SK-N-SH treated with all-trans-retinoic acid at 6 μM for 48 hours (cell line): ENCODE results near the gene COL15A1.

Experiments used
- ATAC-seq: fragments of 200-7000 bp; cut with Tn5 transposase; 3 replicates; pipeline ENCODE4 v1.9.1; 2020; ENCODE audit warnings: mild to moderate bottlenecking, moderate library complexity
- ARNTL ChIP-seq: fragments of 450-650 bp; formaldehyde crosslinking; IDR thresholded peaks from 2 replicates; pipeline ENCODE4 v1.5.0; 2020; ENCODE audit warnings: low read depth, mild to moderate bottlenecking, moderate library complexity, borderline replicate concordance
- BACH2 ChIP-seq: fragments of 250-450 bp; sonication (Bioruptor Pico); IDR thresholded peaks from 2 replicates; pipeline ENCODE4 v1.9.0; 2021; ENCODE audit warnings: mild to moderate bottlenecking, borderline replicate concordance
- CSDC2 ChIP-seq: fragments of 250-450 bp; sonication (Bioruptor Pico); IDR thresholded peaks from 2 replicates; pipeline ENCODE4 v1.5.0; 2020; ENCODE audit warnings: mild to moderate bottlenecking, moderate library complexity
- ESRRG ChIP-seq: fragments of 250-450 bp; sonication (Bioruptor Pico); IDR thresholded peaks from 2 replicates; pipeline ENCODE4 v1.6.1; 2021; ENCODE audit warnings: mild to moderate bottlenecking
- ISL1 ChIP-seq: fragments of 250-450 bp; sonication (Bioruptor Pico); IDR thresholded peaks from 2 replicates; pipeline ENCODE4 v2.1.2; 2022; ENCODE audit warnings: mild to moderate bottlenecking, moderate library complexity
- OSR1 ChIP-seq: fragments of 250-450 bp; sonication (Bioruptor Pico); IDR thresholded peaks from 2 replicates; pipeline ENCODE4 v1.8.0; 2022; ENCODE audit warnings: moderate library complexity, mild to moderate bottlenecking, inconsistent platforms
- PPARA ChIP-seq: fragments of 250-450 bp; sonication (Bioruptor Pico); IDR thresholded peaks from 2 replicates; pipeline ENCODE4 v1.5.0; 2020; ENCODE audit warnings: mild to moderate bottlenecking, borderline replicate concordance
- RARB ChIP-seq: fragments of 250-450 bp; sonication (Bioruptor Pico); IDR thresholded peaks from 2 replicates; pipeline ENCODE4 v1.8.0; 2021; ENCODE audit warnings: mild to moderate bottlenecking, moderate library complexity
- SNAI2 ChIP-seq: fragments of 250-450 bp; sonication (Bioruptor Pico); IDR thresholded peaks from 2 replicates; pipeline ENCODE4 v1.5.0; 2020; ENCODE audit warnings: mild to moderate bottlenecking, moderate library complexity
- TCF4 ChIP-seq: fragments of 250-450 bp; sonication (Bioruptor Pico); IDR thresholded peaks from 2 replicates; pipeline ENCODE4 v1.8.0; 2021; ENCODE audit warnings: mild to moderate bottlenecking, moderate library complexity, borderline replicate concordance
- TOX ChIP-seq: fragments of 250-450 bp; sonication (Bioruptor Pico); IDR thresholded peaks from 2 replicates; pipeline ENCODE4 v1.8.0; 2021; ENCODE audit warnings: mild to moderate bottlenecking, moderate library complexity, borderline replicate concordance
- ZC3H10 ChIP-seq: fragments of 250-450 bp; sonication (Bioruptor Pico); IDR thresholded peaks from 2 replicates; pipeline ENCODE4 v1.5.1; 2021; ENCODE audit warnings: mild to moderate bottlenecking, moderate library complexity
- ZFP3 ChIP-seq: fragments of 250-450 bp; sonication (Bioruptor Pico); IDR thresholded peaks from 2 replicates; pipeline ENCODE4 v1.5.0; 2020; ENCODE audit warnings: mild to moderate bottlenecking, moderate library complexity
- ZFP30 ChIP-seq: fragments of 450-650 bp; formaldehyde crosslinking; IDR thresholded peaks from 2 replicates; pipeline ENCODE4 v1.5.0; 2022; ENCODE audit warnings: mild to moderate bottlenecking, moderate library complexity
- ZNF565 ChIP-seq: fragments of 450-650 bp; formaldehyde crosslinking; conservative IDR thresholded peaks from 2 replicates; pipeline ENCODE4 v1.5.0; 2020; ENCODE audit warnings: low read depth, mild to moderate bottlenecking, moderate library complexity
- ZNF70 ChIP-seq: fragments of 450-650 bp; formaldehyde crosslinking; IDR thresholded peaks from 2 replicates; pipeline ENCODE4 v1.5.0; 2020; ENCODE audit warnings: mild to moderate bottlenecking, moderate library complexity
- ZNF8 ChIP-seq: fragments of 450-650 bp; formaldehyde crosslinking; IDR thresholded peaks from 2 replicates; pipeline ENCODE4 v1.5.0; 2020; ENCODE audit warnings: mild to moderate bottlenecking, moderate library complexity
- TF ChIP-seq, protein P1 (sequence below): fragments of 250-450 bp; sonication (Bioruptor Pico); IDR thresholded peaks from 2 replicates; pipeline ENCODE4 v1.5.1; 2020; ENCODE audit warnings: low read depth, mild to moderate bottlenecking, moderate library complexity
- TF ChIP-seq, protein P2 (sequence below): fragments of 250-450 bp; sonication (Bioruptor Pico); IDR thresholded peaks from 2 replicates; pipeline ENCODE4 v1.8.0; 2020; ENCODE audit warnings: mild to moderate bottlenecking, moderate library complexity, borderline replicate concordance
- TF ChIP-seq, protein P3 (sequence below): fragments of 250-450 bp; sonication (Bioruptor Pico); IDR thresholded peaks from 2 replicates; pipeline ENCODE4 v1.5.0; 2020; ENCODE audit warnings: mild to moderate bottlenecking, moderate library complexity
- TF ChIP-seq, protein P4 (sequence below): fragments of 250-450 bp; sonication (Bioruptor Pico); IDR thresholded peaks from 2 replicates; pipeline ENCODE4 v1.5.1; 2021; ENCODE audit warnings: mild to moderate bottlenecking, moderate library complexity

The COL15A1 gene

DNA sequence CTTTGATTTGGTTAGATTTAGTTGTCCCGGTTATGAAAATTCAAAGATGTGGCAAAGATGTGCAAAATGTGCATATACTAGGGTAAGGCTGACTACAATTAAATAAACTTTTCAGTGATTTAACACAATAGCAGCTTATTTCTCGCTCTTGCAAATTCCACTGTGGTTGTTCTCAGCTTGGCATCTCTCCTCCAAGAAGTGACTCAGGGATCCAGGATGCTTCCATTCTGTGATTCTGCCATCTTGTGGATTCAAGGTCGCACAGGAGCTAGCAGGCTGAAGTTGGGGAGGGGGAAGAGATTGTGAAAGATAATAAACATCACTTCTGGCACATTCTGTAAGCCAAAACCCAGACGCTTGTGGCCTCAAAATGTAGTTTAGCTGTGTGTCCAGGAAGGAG is 101.1 kb downstream of the COL15A1 start:
- TF ChIP-seq OSR1 (CRISPR knock-in tag) (no peak), ZFP30 (CRISPR knock-in tag) (no peak), ESRRG (CRISPR knock-in tag) (no peak), ZC3H10 (CRISPR knock-in tag) (no peak), ARNTL (no peak), BACH2 (CRISPR knock-in tag) (no peak), ZNF70 (CRISPR knock-in tag) (no peak), TOX (CRISPR knock-in tag) (no peak), TCF4 (CRISPR knock-in tag) (no peak), ISL1 (CRISPR knock-in tag) (no peak), ZFP3 (CRISPR knock-in tag) (no peak), ZNF8 (CRISPR knock-in tag) (no peak), RARB (CRISPR knock-in tag) (no peak), CSDC2 (CRISPR knock-in tag) (no peak), SNAI2 (CRISPR knock-in tag) (no peak), PPARA (CRISPR knock-in tag) (no peak), ZNF565 (CRISPR knock-in tag) (no peak)
- TF ChIP-seq, protein P1, sequence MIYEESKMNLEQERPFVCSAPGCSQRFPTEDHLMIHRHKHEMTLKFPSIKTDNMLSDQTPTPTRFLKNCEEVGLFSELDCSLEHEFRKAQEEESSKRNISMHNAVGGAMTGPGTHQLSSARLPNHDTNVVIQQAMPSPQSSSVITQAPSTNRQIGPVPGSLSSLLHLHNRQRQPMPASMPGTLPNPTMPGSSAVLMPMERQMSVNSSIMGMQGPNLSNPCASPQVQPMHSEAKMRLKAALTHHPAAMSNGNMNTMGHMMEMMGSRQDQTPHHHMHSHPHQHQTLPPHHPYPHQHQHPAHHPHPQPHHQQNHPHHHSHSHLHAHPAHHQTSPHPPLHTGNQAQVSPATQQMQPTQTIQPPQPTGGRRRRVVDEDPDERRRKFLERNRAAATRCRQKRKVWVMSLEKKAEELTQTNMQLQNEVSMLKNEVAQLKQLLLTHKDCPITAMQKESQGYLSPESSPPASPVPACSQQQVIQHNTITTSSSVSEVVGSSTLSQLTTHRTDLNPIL: no peak
- TF ChIP-seq, protein P2, sequence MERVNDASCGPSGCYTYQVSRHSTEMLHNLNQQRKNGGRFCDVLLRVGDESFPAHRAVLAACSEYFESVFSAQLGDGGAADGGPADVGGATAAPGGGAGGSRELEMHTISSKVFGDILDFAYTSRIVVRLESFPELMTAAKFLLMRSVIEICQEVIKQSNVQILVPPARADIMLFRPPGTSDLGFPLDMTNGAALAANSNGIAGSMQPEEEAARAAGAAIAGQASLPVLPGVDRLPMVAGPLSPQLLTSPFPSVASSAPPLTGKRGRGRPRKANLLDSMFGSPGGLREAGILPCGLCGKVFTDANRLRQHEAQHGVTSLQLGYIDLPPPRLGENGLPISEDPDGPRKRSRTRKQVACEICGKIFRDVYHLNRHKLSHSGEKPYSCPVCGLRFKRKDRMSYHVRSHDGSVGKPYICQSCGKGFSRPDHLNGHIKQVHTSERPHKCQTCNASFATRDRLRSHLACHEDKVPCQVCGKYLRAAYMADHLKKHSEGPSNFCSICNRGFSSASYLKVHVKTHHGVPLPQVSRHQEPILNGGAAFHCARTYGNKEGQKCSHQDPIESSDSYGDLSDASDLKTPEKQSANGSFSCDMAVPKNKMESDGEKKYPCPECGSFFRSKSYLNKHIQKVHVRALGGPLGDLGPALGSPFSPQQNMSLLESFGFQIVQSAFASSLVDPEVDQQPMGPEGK (CRISPR knock-in tag): no peak
- TF ChIP-seq, protein P3, sequence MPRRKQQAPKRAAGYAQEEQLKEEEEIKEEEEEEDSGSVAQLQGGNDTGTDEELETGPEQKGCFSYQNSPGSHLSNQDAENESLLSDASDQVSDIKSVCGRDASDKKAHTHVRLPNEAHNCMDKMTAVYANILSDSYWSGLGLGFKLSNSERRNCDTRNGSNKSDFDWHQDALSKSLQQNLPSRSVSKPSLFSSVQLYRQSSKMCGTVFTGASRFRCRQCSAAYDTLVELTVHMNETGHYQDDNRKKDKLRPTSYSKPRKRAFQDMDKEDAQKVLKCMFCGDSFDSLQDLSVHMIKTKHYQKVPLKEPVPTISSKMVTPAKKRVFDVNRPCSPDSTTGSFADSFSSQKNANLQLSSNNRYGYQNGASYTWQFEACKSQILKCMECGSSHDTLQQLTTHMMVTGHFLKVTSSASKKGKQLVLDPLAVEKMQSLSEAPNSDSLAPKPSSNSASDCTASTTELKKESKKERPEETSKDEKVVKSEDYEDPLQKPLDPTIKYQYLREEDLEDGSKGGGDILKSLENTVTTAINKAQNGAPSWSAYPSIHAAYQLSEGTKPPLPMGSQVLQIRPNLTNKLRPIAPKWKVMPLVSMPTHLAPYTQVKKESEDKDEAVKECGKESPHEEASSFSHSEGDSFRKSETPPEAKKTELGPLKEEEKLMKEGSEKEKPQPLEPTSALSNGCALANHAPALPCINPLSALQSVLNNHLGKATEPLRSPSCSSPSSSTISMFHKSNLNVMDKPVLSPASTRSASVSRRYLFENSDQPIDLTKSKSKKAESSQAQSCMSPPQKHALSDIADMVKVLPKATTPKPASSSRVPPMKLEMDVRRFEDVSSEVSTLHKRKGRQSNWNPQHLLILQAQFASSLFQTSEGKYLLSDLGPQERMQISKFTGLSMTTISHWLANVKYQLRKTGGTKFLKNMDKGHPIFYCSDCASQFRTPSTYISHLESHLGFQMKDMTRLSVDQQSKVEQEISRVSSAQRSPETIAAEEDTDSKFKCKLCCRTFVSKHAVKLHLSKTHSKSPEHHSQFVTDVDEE (CRISPR knock-in tag): no peak
- no peak for ATAC-seq

DNA sequence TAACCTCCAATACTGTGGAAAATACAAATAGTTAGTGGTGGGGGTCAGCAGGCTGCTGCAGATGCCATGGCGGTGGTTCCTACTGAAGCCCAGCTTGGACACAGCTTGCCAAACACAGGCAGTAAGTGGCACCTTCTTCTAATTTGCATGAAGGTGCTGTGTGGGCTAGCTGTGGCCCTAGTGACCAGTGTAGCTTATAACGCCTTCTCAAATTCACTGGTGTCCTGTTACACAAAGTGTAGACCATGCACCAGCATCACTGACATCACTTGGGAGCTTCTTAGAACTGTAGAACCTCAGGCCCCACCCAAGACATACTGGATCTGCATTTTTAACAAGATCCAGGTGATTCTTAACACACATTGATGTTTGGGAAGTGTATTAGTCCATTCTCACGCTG is 102.4 kb downstream of the COL15A1 start:
- ATAC-seq: no peak
- TF ChIP-seq, protein P3 (CRISPR knock-in tag): no peak
- TF ChIP-seq, protein P1: no peak
- TF ChIP-seq, protein P2 (CRISPR knock-in tag): no peak
- TF ChIP-seq CSDC2 (CRISPR knock-in tag): no peak
- no peak for TF ChIP-seq ISL1 (CRISPR knock-in tag)
- TF ChIP-seq ZNF70 (CRISPR knock-in tag): no peak
- no peak for TF ChIP-seq RARB (CRISPR knock-in tag)
- TF ChIP-seq ESRRG (CRISPR knock-in tag): no peak
- TF ChIP-seq PPARA (CRISPR knock-in tag): no peak
- TF ChIP-seq, protein P4, sequence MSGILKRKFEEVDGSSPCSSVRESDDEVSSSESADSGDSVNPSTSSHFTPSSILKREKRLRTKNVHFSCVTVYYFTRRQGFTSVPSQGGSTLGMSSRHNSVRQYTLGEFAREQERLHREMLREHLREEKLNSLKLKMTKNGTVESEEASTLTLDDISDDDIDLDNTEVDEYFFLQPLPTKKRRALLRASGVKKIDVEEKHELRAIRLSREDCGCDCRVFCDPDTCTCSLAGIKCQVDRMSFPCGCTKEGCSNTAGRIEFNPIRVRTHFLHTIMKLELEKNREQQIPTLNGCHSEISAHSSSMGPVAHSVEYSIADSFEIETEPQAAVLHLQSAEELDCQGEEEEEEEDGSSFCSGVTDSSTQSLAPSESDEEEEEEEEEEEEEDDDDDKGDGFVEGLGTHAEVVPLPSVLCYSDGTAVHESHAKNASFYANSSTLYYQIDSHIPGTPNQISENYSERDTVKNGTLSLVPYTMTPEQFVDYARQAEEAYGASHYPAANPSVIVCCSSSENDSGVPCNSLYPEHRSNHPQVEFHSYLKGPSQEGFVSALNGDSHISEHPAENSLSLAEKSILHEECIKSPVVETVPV (CRISPR knock-in tag): no peak
- TF ChIP-seq OSR1 (CRISPR knock-in tag): no peak
- TF ChIP-seq BACH2 (CRISPR knock-in tag): no peak
- TF ChIP-seq, all 23 proteins: peak for 0
